DOHH2 (cell line): ENCODE results near the gene FUT3.

Source experiments
- H3F3A ChIP-seq: fragments of 200-600 bp; sonication (generic), shearing (Covaris generic); 2 replicates; pipeline ENCODE4 v1.6.0; 2016; ENCODE audit warnings: antibody characterized with exemption, mild to moderate bottlenecking; ENCODE audit not compliant: control insufficient read depth, insufficient read depth
- H3K27ac ChIP-seq: fragments of 200-600 bp; sonication (generic); 2 replicates; pipeline ENCODE4 v1.5.1; 2014; ENCODE audit warnings: low read depth, mild to moderate bottlenecking, low read length, moderate library complexity
- H3K27me3 ChIP-seq: fragments of 200-600 bp; sonication (generic); 2 replicates; pipeline ENCODE4 v1.6.1; 2014; ENCODE audit warnings: mild to moderate bottlenecking, low read length, mixed read lengths; ENCODE audit not compliant: control insufficient read depth
- H3K36me3 ChIP-seq: fragments of 200-600 bp; sonication (generic); 2 replicates; pipeline ENCODE4 v1.6.1; 2014; ENCODE audit warnings: mild to moderate bottlenecking, low read length, moderate library complexity, mixed read lengths; ENCODE audit not compliant: control insufficient read depth
- H3K4me1 ChIP-seq: fragments of 200-600 bp; sonication (generic); 2 replicates; pipeline ENCODE4 v1.6.1; 2014; ENCODE audit warnings: mild to moderate bottlenecking, low read length, mixed read lengths; ENCODE audit not compliant: control insufficient read depth
- H3K4me2 ChIP-seq: fragments of 200-600 bp; sonication (generic); 2 replicates; pipeline ENCODE4 v1.6.0; 2014; ENCODE audit warnings: mild to moderate bottlenecking, low read length, moderate library complexity
- H3K4me3 ChIP-seq: fragments of 200-600 bp; sonication (generic); 2 replicates; pipeline ENCODE4 v1.5.1; 2014; ENCODE audit warnings: mild to moderate bottlenecking, low read length, mixed read lengths
- H3K79me2 ChIP-seq: fragments of 200-600 bp; sonication (generic); 2 replicates; pipeline ENCODE4 v1.6.1; 2014; ENCODE audit warnings: mild to moderate bottlenecking, low read length, mixed read lengths; ENCODE audit not compliant: control insufficient read depth
- H3K9me2 ChIP-seq: fragments of 200-600 bp; sonication (generic); replicated peaks from 2 replicates; pipeline ENCODE4 v1.6.1; 2014; ENCODE audit warnings: mild to moderate bottlenecking, low read length, mixed read lengths; ENCODE audit not compliant: control insufficient read depth
- H3K9me3 ChIP-seq: fragments of 200-600 bp; sonication (generic); 2 replicates; pipeline ENCODE4 v1.6.1; 2014; ENCODE audit warnings: antibody characterized with exemption, low read length, mixed read lengths; ENCODE audit not compliant: control insufficient read depth, insufficient read depth
- H4K20me1 ChIP-seq: fragments of 200-600 bp; sonication (generic); 2 replicates; pipeline ENCODE4 v1.6.0; 2014; ENCODE audit warnings: low read depth, mild to moderate bottlenecking, antibody characterized with exemption, low read length, moderate library complexity; ENCODE audit not compliant: control insufficient read depth, insufficient read depth
- CTCF ChIP-seq: fragments of 200-600 bp; sonication (generic); IDR thresholded peaks from one replicate; pipeline ENCODE4 v1.5.1; 2014; ENCODE audit warnings: antibody characterized with exemption, mild to moderate bottlenecking, low read depth, low read length; ENCODE audit not compliant: poor library complexity, severe bottlenecking
- EZH2phosphoT487 ChIP-seq: fragments of 200-600 bp; sonication (generic); IDR thresholded peaks from 2 replicates; pipeline ENCODE4 v1.6.1; 2017; ENCODE audit warnings: borderline replicate concordance, mild to moderate bottlenecking, antibody characterized with exemption, low read length, moderate library complexity, mixed read lengths

FUT3 gene

GRCh38 chr19:5873617-5874199, 22.5 kb upstream of the FUT3 start:
- H3K4me2 ChIP-seq = no peak overlapping the region
- no peaks in the 10 kb centered on the region for H3K4me1 ChIP-seq
- no peaks in the 10 kb centered on the region for H3F3A ChIP-seq
- no peaks in the 10 kb centered on the region for H3K79me2 ChIP-seq
- no peaks in the 10 kb centered on the region for H3K9me2 ChIP-seq
- H4K20me1 ChIP-seq = no peaks in the 10 kb centered on the region
- TF ChIP-seq EZH2phosphoT487 = no peak
- TF ChIP-seq CTCF = no peak
- H3K36me3 ChIP-seq = no peaks in the 10 kb centered on the region
- H3K27ac ChIP-seq = no peak overlapping the region
- no peak overlapping the region for H3K4me3 ChIP-seq
- H3K9me3 ChIP-seq = no peaks in the 10 kb centered on the region
- no peaks in the 10 kb centered on the region for H3K27me3 ChIP-seq

GRCh38 chr19:5870986-5871394, 19.7 kb upstream of the FUT3 start:
- H3K79me2 ChIP-seq = no peaks in the 10 kb centered on the region
- H3K4me1 ChIP-seq = no peaks in the 10 kb centered on the region
- no peaks in the 10 kb centered on the region for H3K9me2 ChIP-seq
- no peaks in the 10 kb centered on the region for H4K20me1 ChIP-seq
- TF ChIP-seq CTCF (no peak), EZH2phosphoT487 (no peak)
- no peaks in the 10 kb centered on the region for H3F3A ChIP-seq
- H3K9me3 ChIP-seq = no peaks in the 10 kb centered on the region
- H3K27ac ChIP-seq = no peak overlapping the region
- H3K4me2 ChIP-seq = no peak overlapping the region
- H3K36me3 ChIP-seq = no peaks in the 10 kb centered on the region
- H3K4me3 ChIP-seq = no peak overlapping the region
- no peaks in the 10 kb centered on the region for H3K27me3 ChIP-seq

GRCh38 chr19:5867201-5868136, 16.2 kb upstream of the FUT3 start:
- Histone ChIP-seq H3K36me3 (no peaks in the 10 kb centered on the region), H3K27ac (no peak overlapping the region), H3K9me2 (no peaks in the 10 kb centered on the region), H3K4me2 (no peak overlapping the region), H3K4me3 (no peak overlapping the region), H3K79me2 (no peaks in the 10 kb centered on the region), H3F3A (no peaks in the 10 kb centered on the region), H3K27me3 (no peaks in the 10 kb centered on the region), H3K9me3 (no peaks in the 10 kb centered on the region), H3K4me1 (no peaks in the 10 kb centered on the region), H4K20me1 (no peaks in the 10 kb centered on the region)
- no peak for TF ChIP-seq EZH2phosphoT487
- no peak for TF ChIP-seq CTCF
